Right lobe of liver (tissue), 6 donors: ENCODE results near the gene DMBX1. TPM values are rescaled to one million over a fixed set of nuclear protein-coding genes. Genes with fewer than 3 reads are reported as not detected.

ENCODE experiments used
- ATAC-seq, 4 donors: fragments of 200-7000 bp; cut with Tn5 transposase; one replicate each; pipeline ENCODE4 v1.9.1; 2020; ENCODE audit warnings: mild to moderate bottlenecking in 4 of 4, moderate library complexity in 4 of 4
- DNase-seq, 3 donors: peaks; one replicate each; pipeline ENCODE4 v3.0.0-alpha.2; 2020
- H3K27ac ChIP-seq, 3 donors: fragments of 200-600 bp; one replicate each; pipeline ENCODE4 v1.8.0; 2022
- H3K27me3 ChIP-seq, 2 donors: fragments of 200-600 bp; one replicate each; pipeline ENCODE4 v1.8.0; 2022
- H3K36me3 ChIP-seq, 4 donors: fragments of 200-600 bp; sonication (generic) in 1 of 4; one replicate each; pipeline versions ENCODE4 v1.5.1 to v1.8.0; 2017 to 2022; ENCODE audit warnings: control low read depth in 1 of 4
- H3K4me1 ChIP-seq, 4 donors: fragments of 200-600 bp; sonication (generic) in 1 of 4; one replicate each; pipeline versions ENCODE4 v1.5.1 to v1.8.0; 2017 to 2022; ENCODE audit warnings: control low read depth in 1 of 4
- H3K4me3 ChIP-seq, 3 donors: fragments of 200-600 bp; one replicate each; pipeline ENCODE4 v1.8.0; 2022
- H3K9me3 ChIP-seq, 4 donors: fragments of 200-600 bp; sonication (generic) in 1 of 4; one replicate each; pipeline versions ENCODE4 v1.5.1 to v1.8.0; 2017 to 2022; ENCODE audit warnings: control low read depth in 1 of 4
- POLR2A ChIP-seq: fragments of 450-650 bp; IDR thresholded peaks from one replicate; pipeline ENCODE4 v1.6.1; 2017; ENCODE audit warnings: antibody characterized with exemption, mild to moderate bottlenecking
- WGBS: methylation state at CpG from one replicate; pipeline ENCODE4 v1.1.6; 2018; ENCODE audit warnings: low coverage, low lambda C conversion rate; ENCODE audit not compliant: insufficient coverage; ENCODE audit errors: missing lambda C conversion rate; 5-methylcytosine and 5-hydroxymethylcytosine counted together
- intact Hi-C, 2 donors: fragments of 100-400 bp; cut with DNase I; formaldehyde crosslinking; loops; one replicate each; pipeline versions ENCODE4 v1.11.2 to v1.14.1; 2022
- total RNA-seq, 6 experiments: library from RNA; depleted of rRNA in 2 of 6; stranded (reverse); fragments of >200 nt in 2 of 6; fragmentation: NEBNext Ultra II Directional in 3 of 6; extraction: Animal tissue kit (Norgen Biotek cat#: 25700) in 3 of 6; gene quantifications; one replicate each; pipeline versions ENCODE4 v1.1.0 to v1.2.4, GENCODE V29; 2016 to 2023
- TF ChIP-seq, protein P1 (sequence below), 4 donors: fragments of 200-600 bp in 3 of 4; fragments of 450-650 bp in 1 of 4; IDR thresholded peaks; one replicate each; pipeline versions ENCODE4 v1.5.1 to v1.8.0; 2016 to 2022; ENCODE audit warnings: antibody characterized with exemption in 4 of 4, mild to moderate bottlenecking in 2 of 4
- donor health status: DM: no; HTN: yes; CAD: no.
- donor health status: DM: no; HTN: no; CAD: no.
- donor health status: DM: no; HTN: no; CAD: no.
- donor health status: DM: no; HTN: yes; CAD: no.
- donor health status: DM: no; HTN: yes; CAD: no.

Gene DMBX1
- total RNA-seq, 6 experiments from 2014 or later: not detected

DNA sequence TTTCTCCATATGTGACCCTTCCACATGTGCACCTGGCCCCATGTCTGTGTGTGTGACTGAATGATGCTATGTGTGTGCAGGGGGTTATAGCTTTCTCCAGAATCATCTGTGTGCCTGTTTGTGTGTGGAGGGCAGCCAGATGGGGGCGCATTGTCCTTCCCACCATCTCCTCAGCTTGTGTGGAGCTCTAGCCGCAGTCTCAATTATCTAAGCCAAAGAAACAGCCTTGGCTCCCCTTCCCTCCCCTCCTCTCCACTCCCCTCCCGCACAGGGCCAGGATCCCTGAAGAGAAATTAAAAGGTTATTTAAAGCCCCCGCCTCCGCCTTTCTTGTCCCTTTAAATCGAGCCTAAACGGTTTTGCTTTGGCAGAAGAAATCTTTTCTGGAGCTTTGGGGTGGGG lies 1.8 kb upstream of the DMBX1 start:
- WGBS: 29% methylated on average over 7 of the region's 7 CpGs
- H3K27me3 ChIP-seq: peaks cover 4 to 40% of the 10 kb centered on the region in 2 donors
- no peaks in the 10 kb centered on the region for H3K36me3 ChIP-seq
- ATAC-seq (no peak), DNase-seq (peak in 1 of 3 donors; percentile 22)
- no peak overlapping the region for H3K27ac ChIP-seq
- H3K4me1 ChIP-seq: peaks cover 0 to 3% (median 0%) of the 10 kb centered on the region in 4 donors
- H3K9me3 ChIP-seq: no peaks in the 10 kb centered on the region
- intact Hi-C loops: loop anchor here in 1 of 2 donors (10.0 kb wide), 1 partner anchor 497 kb away; no protein-coding TSS in a partner anchor
- no peak overlapping the region for H3K4me3 ChIP-seq
- no peak for TF ChIP-seq POLR2A
- TF ChIP-seq, protein P1, sequence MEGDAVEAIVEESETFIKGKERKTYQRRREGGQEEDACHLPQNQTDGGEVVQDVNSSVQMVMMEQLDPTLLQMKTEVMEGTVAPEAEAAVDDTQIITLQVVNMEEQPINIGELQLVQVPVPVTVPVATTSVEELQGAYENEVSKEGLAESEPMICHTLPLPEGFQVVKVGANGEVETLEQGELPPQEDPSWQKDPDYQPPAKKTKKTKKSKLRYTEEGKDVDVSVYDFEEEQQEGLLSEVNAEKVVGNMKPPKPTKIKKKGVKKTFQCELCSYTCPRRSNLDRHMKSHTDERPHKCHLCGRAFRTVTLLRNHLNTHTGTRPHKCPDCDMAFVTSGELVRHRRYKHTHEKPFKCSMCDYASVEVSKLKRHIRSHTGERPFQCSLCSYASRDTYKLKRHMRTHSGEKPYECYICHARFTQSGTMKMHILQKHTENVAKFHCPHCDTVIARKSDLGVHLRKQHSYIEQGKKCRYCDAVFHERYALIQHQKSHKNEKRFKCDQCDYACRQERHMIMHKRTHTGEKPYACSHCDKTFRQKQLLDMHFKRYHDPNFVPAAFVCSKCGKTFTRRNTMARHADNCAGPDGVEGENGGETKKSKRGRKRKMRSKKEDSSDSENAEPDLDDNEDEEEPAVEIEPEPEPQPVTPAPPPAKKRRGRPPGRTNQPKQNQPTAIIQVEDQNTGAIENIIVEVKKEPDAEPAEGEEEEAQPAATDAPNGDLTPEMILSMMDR (IDR thresholded peaks at IDR 0.05): no peak

DNA sequence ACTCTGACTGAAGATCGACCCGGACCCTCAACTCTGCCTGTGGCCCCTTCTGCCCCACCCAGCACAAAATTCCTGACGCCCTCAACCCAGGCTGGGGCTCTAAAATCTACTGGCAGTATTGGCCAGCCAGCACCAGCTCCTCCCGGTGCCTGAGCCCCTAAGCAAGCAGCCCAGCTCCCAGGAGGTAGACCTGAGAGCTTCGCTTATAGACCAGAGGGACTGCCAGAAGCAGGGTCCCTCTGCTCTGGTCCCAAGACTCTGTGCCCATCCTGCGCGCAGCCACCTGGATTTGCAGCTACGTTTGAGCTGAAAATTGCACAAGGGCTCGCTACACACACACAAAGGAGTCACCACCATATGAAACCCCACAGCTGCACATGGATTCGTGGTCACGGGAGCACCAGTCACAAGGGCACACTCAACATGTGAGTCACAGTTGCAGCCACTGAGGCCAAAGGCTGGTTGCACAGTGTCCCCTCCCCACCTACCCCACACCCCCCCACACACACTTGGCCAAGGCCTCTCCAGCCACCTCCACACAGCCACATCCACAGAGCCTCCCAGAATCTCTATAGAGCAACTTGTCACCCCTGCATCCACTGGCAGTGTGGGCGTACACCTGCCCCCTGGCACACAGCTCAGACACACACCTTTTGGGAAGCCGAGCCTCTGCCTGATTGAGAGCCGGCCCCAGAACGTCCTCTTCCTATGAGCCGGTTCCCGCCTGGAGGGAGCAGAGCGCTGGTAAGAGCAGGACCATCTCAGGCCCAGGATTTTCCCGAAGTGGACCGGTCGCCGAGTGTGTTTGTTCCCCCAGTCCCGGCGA lies 1.1 kb upstream of the DMBX1 start:
- 12% methylated on average over 8 of the region's 24 CpGs for WGBS
- Histone ChIP-seq H3K36me3 (no peaks in the 10 kb centered on the region), H3K4me1 (peaks cover 0 to 3% (median 0%) of the 10 kb centered on the region in 4 donors), H3K4me3 (no peak overlapping the region), H3K27me3 (peaks cover 4 to 44% of the 10 kb centered on the region in 2 donors), H3K9me3 (no peaks in the 10 kb centered on the region), H3K27ac (no peak overlapping the region)
- intact Hi-C loops: loop anchor here in 1 of 2 donors (10.0 kb wide), 1 partner anchor 496 kb away; no protein-coding TSS in a partner anchor
- DNase-seq (peak in 1 of 3 donors; percentile 35), ATAC-seq (peak in 1 of 4 donors; percentile 11)
- TF ChIP-seq POLR2A: no peak
- TF ChIP-seq, protein P1 (IDR thresholded peaks at IDR 0.05): no peak

DNA sequence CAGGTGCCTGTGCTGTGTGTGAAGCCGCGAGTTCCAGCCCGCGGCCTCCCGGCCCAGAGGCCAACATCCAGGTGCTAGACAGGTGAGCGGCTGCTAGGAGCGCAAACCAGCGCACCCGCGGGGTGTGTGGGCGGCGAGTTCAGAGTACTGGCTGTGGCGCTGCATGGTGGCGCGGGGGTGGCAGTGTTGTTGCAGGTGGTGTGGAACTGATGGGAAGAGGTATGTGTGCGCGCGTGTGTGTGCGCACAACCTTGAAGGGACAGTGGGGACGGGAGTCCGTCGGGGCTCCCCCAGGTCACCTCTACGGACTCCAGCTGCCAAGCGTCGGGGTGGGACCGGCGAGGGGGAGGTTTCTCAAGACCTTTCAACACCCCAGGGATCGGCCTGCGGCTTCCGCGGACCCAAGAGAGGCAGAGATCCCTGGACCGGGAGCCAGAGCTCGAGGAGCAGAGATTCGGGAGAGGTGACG lies 433 bp upstream of the DMBX1 start:
- TF ChIP-seq, protein P1 (IDR thresholded peaks at IDR 0.05): no peak
- TF ChIP-seq POLR2A: no peak
- no peak overlapping the region for H3K27ac ChIP-seq
- no peak overlapping the region for H3K4me3 ChIP-seq
- intact Hi-C loops: loop anchor here in 1 of 2 donors (10.0 kb wide), 1 partner anchor 496 kb away; no protein-coding TSS in a partner anchor
- 0% methylated on average over 6 of the region's 35 CpGs for WGBS
- peaks cover 4 to 44% of the 10 kb centered on the region in 2 donors for H3K27me3 ChIP-seq
- ATAC-seq: peak; percentile 3 to 50 (median 21)
- H3K36me3 ChIP-seq: no peaks in the 10 kb centered on the region
- no peaks in the 10 kb centered on the region for H3K9me3 ChIP-seq
- H3K4me1 ChIP-seq: peaks cover 0 to 3% (median 0%) of the 10 kb centered on the region in 4 donors
- no peak for DNase-seq

DNA sequence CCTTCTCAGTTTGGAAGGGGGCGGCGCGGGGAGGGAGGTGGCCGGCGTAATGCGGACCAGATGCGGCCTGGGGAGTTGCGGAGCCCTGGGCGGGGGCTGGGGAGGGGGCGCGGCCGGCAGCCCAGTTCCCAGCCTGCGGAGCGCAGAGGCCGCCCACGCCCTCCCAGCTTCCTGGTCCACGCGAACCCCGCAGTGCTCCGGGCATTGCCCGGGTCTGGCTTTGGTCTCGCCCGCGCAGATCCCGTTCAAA lies 695 bp downstream of the DMBX1 start:
- intact Hi-C loops: no loop called here
- no peak for TF ChIP-seq POLR2A
- TF ChIP-seq, protein P1 (IDR thresholded peaks at IDR 0.05): no peak
- ATAC-seq: no peak
- WGBS: 4% methylated on average over 8 of the region's 25 CpGs
- Histone ChIP-seq H3K27me3 (peaks cover 4 to 44% of the 10 kb centered on the region in 2 donors), H3K36me3 (no peaks in the 10 kb centered on the region), H3K4me3 (no peak overlapping the region), H3K9me3 (no peaks in the 10 kb centered on the region), H3K27ac (no peak overlapping the region), H3K4me1 (peaks cover 0 to 3% (median 0%) of the 10 kb centered on the region in 4 donors)
- no peak for DNase-seq
